Loucy (cell line): ENCODE measurements around the gene CPNE9.
"Not testable (repeated sequence)": the region's sequence is repeated elsewhere in the genome, so short reads cannot be mapped to it uniquely, and the experiment has no call there.

Experiments
- H2AFZ ChIP-seq: fragments of 200-600 bp; sonication (generic); 2 replicates; pipeline ENCODE4 v1.6.0; 2016; ENCODE audit warnings: antibody characterized with exemption, mild to moderate bottlenecking, low read length, moderate library complexity
- H3F3A ChIP-seq: fragments of 200-600 bp; 2 replicates; pipeline ENCODE4 v1.6.0; 2016; ENCODE audit warnings: antibody characterized with exemption, low read depth, mild to moderate bottlenecking
- H3K27me3 ChIP-seq: fragments of 200-600 bp; sonication (generic); 2 replicates; pipeline ENCODE4 v1.6.1; 2014; ENCODE audit warnings: low read length, mild to moderate bottlenecking; ENCODE audit not compliant: insufficient read depth, poor library complexity, severe bottlenecking
- H3K36me3 ChIP-seq: fragments of 200-600 bp; sonication (generic); 2 replicates; pipeline ENCODE4 v1.6.1; 2016; ENCODE audit warnings: low read length; ENCODE audit not compliant: insufficient read depth
- H3K4me1 ChIP-seq: fragments of 200-600 bp; sonication (generic); 2 replicates; pipeline ENCODE4 v1.5.1; 2014; ENCODE audit warnings: low read length, mild to moderate bottlenecking; ENCODE audit not compliant: insufficient read depth, poor library complexity, severe bottlenecking
- H3K4me2 ChIP-seq: fragments of 200-600 bp; sonication (generic); 2 replicates; pipeline ENCODE4 v1.6.0; 2014; ENCODE audit warnings: antibody characterized with exemption, low read length, low read depth, mild to moderate bottlenecking; ENCODE audit not compliant: poor library complexity, severe bottlenecking
- H3K4me3 ChIP-seq: fragments of 200-600 bp; sonication (generic); 2 replicates; pipeline ENCODE4 v1.5.1; 2014; ENCODE audit warnings: low read length, mild to moderate bottlenecking, mixed read lengths; ENCODE audit not compliant: poor library complexity, severe bottlenecking
- H3K79me2 ChIP-seq: fragments of 200-600 bp; sonication (generic); 2 replicates; pipeline ENCODE4 v1.6.1; 2014; ENCODE audit warnings: low read length; ENCODE audit not compliant: insufficient read depth
- H3K9ac ChIP-seq: fragments of 200-600 bp; sonication (generic); 2 replicates; pipeline ENCODE4 v1.6.0; 2014; ENCODE audit warnings: mild to moderate bottlenecking, low read depth, low read length, moderate library complexity; ENCODE audit not compliant: poor library complexity, severe bottlenecking
- H3K9me2 ChIP-seq: fragments of 200-600 bp; sonication (generic); replicated peaks from 2 replicates; pipeline ENCODE4 v1.6.1; 2016; ENCODE audit warnings: low read depth, low read length, mixed read lengths
- H3K9me3 ChIP-seq: fragments of 200-600 bp; sonication (generic); 2 replicates; pipeline ENCODE4 v1.6.1; 2014; ENCODE audit warnings: mild to moderate bottlenecking, antibody characterized with exemption, low read length, low read depth; ENCODE audit not compliant: insufficient read depth
- H4K20me1 ChIP-seq: fragments of 200-600 bp; sonication (generic); 2 replicates; pipeline ENCODE4 v1.6.0; 2014; ENCODE audit warnings: antibody characterized with exemption, low read length, mild to moderate bottlenecking; ENCODE audit not compliant: insufficient read depth, poor library complexity, severe bottlenecking
- CTCF ChIP-seq: fragments of 200-600 bp; sonication (generic); conservative IDR thresholded peaks from 2 replicates; pipeline ENCODE4 v1.5.1; 2014; ENCODE audit warnings: mild to moderate bottlenecking, antibody characterized with exemption, low read length
- EZH2phosphoT487 ChIP-seq: fragments of 200-600 bp; IDR thresholded peaks from 2 replicates; pipeline ENCODE4 v1.6.1; 2018; ENCODE audit warnings: antibody characterized with exemption, mild to moderate bottlenecking, moderate library complexity, borderline replicate concordance

CPNE9 gene

GRCh38 chr3:9769426-9770275 lies 66.0 kb downstream of the CPNE9 start, which contains the start of gene CAMK1:
Gene CAMK1 (minus strand): TSS chr3:9769947. CDS start chr3:9767749, 2,198 bp downstream.
- Histone ChIP-seq H3K4me3 (no peak within 1 kb of the TSS), H3K36me3 (no peaks in the 10 kb centered on the region), H2AFZ (no peak within 1 kb of the TSS), H3K9ac (no peak within 1 kb of the TSS), H3K9me3 (no peaks in the 10 kb centered on the region), H3K4me1 (peaks cover 10% of the 10 kb centered on the region), H3F3A (no peaks in the 10 kb centered on the region), H3K79me2 (no peaks in the 10 kb centered on the region), H3K27me3 (no peaks in the 10 kb centered on the region), H4K20me1 (no peaks in the 10 kb centered on the region), H3K4me2 (no peak within 1 kb of the TSS), H3K9me2 (no peaks in the 10 kb centered on the region)
- TF ChIP-seq CTCF: no peak
- TF ChIP-seq EZH2phosphoT487: no peak

- TF ChIP-seq CTCF (no peak), EZH2phosphoT487 (no peak)
- H3K9me3 ChIP-seq: no peaks in the 10 kb centered on the region
- no peaks in the 10 kb centered on the region for H4K20me1 ChIP-seq
- no peaks in the 10 kb centered on the region for H3K36me3 ChIP-seq
- no peak overlapping the region for H3K9ac ChIP-seq
- H3K4me1 ChIP-seq: peaks cover 10% of the 10 kb centered on the region
- no peaks in the 10 kb centered on the region for H3K27me3 ChIP-seq
- no peaks in the 10 kb centered on the region for H3K79me2 ChIP-seq
- no peak overlapping the region for H3K4me2 ChIP-seq
- H2AFZ ChIP-seq: no peak overlapping the region
- no peak overlapping the region for H3K4me3 ChIP-seq
- H3K9me2 ChIP-seq: no peaks in the 10 kb centered on the region
- no peaks in the 10 kb centered on the region for H3F3A ChIP-seq
These were observed 66.7 kb downstream of the CPNE9 start for GRCh38 chr3:9770276-9770812.

- not testable (repeated sequence) for H3K9me2 ChIP-seq, H3K27me3 ChIP-seq, H3K36me3 ChIP-seq, H3K4me1 ChIP-seq, H2AFZ ChIP-seq, H3K4me2 ChIP-seq, H3K4me3 ChIP-seq, H4K20me1 ChIP-seq, H3K9ac ChIP-seq, H3F3A ChIP-seq, H3K79me2 ChIP-seq, H3K9me3 ChIP-seq
These were observed 67.4 kb downstream of the CPNE9 start for GRCh38 chr3:9771007-9771406.
